NCI-H1417 (cell line): ENCODE results near the gene CAPZB.

ENCODE experiments used
- DNase-seq, 3 experiments: peaks; one replicate each; lab custom pipeline; 2025; lab: John Stamatoyannopoulos, UW

CAPZB gene

GRCh38 chr1:19448491-19449439 lies 36.6 kb downstream of the CAPZB start:
- DNase-seq = no peak

GRCh38 chr1:19447550-19447949 lies 37.8 kb downstream of the CAPZB start:
- no peak for DNase-seq

- DNase-seq = peak in 1 of 3 experiments; percentile 42
These were observed 39.7 kb downstream of the CAPZB start for GRCh38 chr1:19445417-19446342.

DNA sequence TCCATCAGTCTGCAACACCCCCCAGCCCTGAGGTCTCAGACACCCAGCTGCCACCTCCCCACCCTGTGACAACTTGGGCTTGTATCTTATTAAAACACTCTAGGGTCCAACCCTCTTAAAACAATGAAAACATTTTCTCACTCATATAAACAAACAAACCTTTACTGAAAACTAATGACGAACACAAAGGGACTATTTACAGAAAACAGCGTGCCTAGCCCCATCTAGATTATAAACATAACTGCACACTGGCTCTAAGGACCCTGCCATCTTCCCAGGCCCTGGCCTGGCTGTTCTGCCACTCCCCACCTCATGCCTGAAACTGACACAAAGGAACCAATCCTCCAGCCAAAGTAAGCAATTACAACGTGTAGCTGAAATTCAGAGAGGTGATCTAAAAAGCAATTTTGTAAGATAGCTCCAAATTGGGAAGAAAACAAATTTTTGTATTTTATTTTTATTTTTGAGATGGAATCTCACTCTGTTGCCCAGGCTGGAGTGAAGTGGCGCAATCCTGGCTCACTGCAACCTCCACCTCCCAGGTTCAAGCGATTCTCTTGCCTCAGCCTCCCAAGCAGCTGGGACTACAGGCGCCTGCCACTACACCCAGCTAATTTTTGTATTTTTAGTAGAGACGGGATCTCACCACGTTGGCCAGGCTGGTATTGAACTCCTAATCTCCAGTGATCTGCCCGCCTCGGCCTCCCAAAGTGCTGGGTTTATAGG lies 40.9 kb downstream of the CAPZB start:
- no peak for DNase-seq

GRCh38 chr1:19443326-19443725 lies 42.0 kb downstream of the CAPZB start:
- no peak for DNase-seq

- DNase-seq = peak in 2 of 3 experiments; percentile 7 to 13
These were observed 42.9 kb downstream of the CAPZB start for GRCh38 chr1:19442154-19443096.

DNA sequence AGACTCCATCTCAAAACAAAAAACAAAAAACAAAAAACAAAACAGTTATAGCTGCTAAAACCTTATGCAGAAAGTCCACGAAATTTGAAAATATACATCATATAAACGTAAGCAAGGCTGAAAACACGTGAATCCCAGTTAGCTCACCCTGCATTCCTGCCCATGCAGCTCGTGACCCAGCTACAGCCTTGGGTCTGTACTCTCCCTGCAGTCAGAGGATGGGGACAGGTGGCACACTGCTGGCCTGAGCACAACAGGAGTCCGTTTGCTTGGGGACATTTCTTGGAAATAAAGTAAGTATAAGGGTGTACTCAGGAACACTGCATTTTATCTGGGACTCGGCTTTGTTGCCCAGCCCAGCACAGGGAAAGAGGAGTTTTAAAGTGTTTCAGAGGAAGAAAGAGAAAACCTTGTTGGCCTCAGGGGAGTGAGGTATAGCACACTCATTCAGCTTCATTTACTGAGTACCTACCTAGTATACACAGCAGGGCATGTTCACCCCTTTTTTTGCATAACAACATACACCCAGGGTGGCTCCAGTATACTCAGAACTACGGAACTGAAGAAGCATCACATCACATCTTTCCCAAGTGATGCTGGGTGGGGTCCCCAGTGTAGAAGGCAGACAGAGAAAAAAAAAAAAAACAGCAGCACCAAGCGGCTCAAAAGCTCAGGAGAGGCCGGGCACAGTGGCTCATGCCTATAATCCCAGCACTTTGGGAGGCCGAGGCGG lies 44.1 kb downstream of the CAPZB start:
- DNase-seq = no peak

DNA sequence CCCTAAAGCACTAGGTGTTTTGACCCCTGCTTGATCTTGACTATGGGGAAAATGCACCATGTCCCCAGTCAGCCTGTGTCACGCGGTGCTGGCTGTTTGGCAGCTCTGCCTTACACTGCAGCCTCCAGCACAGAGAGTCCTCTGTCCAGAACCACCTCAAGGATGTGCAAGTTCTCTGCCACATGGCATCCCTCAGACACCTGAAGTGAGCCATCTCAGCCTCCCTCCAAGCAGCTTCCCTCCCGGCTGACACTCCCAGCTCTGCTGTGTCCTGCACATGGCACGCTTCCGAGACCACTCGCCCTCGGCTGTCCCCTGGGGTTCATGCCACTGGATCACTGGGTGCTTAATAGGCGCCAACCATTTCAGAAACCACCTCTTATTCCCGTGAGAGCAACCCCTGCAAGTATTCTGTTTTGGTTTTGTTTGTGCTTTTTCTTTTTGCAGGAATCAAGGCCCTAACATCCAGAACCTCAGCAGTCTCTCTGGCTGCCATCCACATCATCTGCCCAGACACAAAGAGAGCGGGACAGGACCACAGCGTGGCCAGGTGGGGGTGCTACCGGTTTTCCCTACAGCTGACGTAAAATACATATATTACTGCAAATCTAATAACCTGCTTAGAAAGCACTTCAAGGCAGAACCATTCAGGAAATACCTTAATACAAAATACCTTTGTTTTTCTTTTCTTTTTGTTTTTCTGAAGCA lies 45.7 kb downstream of the CAPZB start:
- peak in 1 of 3 experiments; percentile 23 for DNase-seq

- DNase-seq = no peak
These were observed 46.7 kb downstream of the CAPZB start for GRCh38 chr1:19438516-19439195.

- peak in 1 of 3 experiments; percentile 50 for DNase-seq
These were observed 47.4 kb downstream of the CAPZB start for GRCh38 chr1:19437891-19438294.

DNA sequence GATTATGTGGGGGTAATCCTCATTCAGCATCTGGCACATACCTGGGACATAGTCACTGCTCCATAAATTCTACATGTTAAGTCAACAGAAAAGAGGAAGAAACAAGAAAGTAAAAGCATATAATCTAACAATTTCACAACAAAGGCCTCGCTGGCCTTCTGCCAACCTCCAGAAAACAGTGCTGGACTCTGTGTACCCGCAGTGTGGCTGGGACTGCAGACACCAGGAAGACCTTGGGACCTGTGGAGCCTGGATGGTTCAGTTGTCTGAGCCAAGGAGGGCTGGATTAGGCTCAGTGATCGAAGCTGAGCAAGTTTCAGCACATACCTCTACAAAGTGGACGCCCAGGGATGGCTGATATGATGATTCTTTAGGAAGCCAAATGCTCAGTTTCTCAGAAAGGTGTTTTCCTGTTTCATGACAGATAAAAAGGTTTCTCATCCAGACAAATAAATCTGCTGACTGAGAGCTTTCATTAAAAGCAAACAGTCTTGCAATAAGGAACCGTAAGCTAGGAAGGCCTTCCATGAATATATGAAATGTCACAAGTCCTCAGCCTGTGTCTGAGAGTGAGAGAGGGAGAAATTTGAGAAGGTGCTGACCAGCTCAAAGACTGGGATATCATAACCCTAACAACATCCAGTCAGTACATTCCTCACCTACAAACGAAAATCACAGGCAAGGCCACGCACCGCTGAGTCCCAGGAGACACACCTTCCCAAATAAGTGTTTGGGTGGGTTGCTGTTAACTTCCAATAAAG lies 48.4 kb downstream of the CAPZB start:
- no peak for DNase-seq

- DNase-seq = no peak
These were observed 49.4 kb downstream of the CAPZB start for GRCh38 chr1:19435851-19436455.

DNA sequence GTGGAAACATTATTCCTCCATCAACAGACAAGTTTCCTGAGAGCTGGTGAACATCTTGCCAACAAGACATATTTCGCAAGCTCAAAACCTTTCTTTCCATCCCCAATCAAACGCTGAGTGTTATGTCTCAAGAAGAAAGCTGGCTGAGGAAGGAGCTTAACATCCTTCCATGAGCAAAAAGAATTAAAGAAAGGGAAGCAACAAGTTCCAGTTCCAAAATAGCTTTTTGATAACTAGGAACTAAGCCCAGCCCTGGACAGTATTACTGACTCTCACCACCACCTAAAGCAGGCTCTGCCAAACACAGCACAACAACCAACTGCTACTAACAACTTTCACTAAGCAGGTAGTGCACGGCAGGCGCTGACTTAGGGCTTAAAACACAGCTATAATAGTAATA lies 50.2 kb downstream of the CAPZB start:
- DNase-seq = no peak

- DNase-seq = no peak
These were observed 51.7 kb downstream of the CAPZB start for GRCh38 chr1:19433719-19433998.

DNA sequence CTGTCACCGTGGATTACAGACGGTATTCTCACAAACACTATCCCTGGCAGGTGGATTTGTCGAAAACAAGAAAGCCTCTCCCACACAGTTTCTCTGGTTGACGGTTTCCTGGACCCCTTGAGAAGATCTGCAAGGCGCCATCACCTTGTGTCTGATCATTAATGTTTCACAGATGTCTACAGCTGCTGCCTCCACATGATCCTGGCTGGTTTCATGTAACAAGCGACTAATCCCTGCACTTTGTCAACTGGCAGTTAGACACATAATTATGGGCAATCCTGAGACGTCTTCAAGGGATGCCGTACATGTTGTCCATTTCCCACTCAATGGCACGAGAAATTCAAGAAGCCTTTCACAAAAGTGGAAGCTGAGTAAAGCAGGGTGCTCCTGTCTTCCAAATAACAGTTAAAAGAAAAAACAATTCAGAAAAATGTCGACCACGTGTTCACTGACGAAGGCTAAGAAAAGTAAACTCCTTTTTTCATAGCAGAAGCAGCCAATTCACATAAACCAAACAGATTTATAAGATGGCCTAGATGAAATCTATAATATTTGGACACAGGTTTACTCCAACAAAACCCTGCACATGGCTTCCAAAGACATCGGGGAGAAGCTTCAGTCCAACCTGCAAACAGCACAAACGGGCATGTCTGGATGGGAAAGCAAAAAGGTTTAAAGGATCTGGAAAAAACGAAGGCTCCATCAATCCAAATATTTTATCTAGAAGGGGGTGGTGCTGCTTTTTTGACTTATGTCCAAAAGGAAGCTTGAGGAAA lies 52.2 kb downstream of the CAPZB start:
- peak in 2 of 3 experiments; percentile 4 to 17 for DNase-seq

DNA sequence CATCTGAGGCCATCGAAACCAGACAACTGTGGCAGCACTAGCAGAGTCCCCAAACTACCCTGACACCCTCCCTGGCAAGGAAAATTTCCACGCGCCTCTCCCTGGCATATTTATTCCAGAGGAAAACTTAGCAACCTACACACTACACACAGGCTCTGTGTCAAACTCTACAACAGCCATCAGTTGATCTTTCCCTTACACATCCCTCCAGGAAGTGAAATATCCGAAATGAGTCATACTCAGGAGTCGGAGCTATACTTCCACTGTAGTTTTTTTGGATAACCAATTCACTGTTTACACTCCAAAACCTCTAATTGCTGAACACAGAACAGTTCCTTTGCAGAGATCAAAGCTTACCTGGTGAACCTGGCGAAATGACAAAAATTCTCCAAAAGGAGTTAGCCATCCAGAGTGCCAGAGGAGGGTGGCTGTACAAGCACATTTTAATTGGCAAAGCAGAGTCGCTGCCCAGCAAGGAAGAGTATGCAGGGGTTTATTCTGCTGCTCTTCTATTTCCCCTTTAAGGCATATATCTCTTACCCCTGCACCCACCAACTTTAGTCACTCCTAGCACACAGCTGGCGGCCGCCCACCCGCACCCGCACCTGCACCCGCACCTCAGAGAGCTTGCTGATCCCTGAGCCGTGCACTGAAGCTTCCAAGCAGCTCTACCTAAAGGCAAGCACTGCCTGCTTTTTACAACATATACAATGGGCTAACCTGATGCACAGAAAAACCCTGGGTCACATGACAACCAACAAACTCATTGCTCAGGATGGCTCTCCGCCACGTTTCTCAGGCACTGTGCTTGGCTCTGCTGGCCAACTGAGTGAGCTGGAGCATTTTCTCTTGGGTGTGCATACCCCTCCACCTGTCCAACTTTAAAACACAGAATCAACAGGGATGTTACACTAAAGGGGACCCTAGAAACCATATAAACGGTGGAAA lies 54.9 kb downstream of the CAPZB start:
- DNase-seq = no peak
